Dermis microvascular lymphatic vessel endothelial cell (primary cell): Measurements from ENCODE around the gene GLRX. TPM values are rescaled to one million over a fixed set of nuclear protein-coding genes. Genes with fewer than 3 reads are reported as not detected.

Experiments used
- DNase-seq, 2 donors: peaks; one replicate each; pipeline versions ENCODE4 v3.0.0 to v3.0.0-alpha.2; 2010; ENCODE audit warnings: low read depth in 2 of 2
- total RNA-seq: library from RNA; depleted of rRNA; stranded (reverse); fragments of >200 nt; gene quantifications from 2 replicates; pipeline ENCODE4 v1.2.1, GENCODE V29; 2014

Gene GLRX
- total RNA-seq, 1 donor from 2014 or later, result 28.8 TPM

- DNase-seq, result peak in 1 of 2 donors; percentile 33
These were observed 13.0 kb downstream of the GLRX start for GRCh38 chr5:95809414-95809960.

GRCh38 chr5:95808686-95809413 is 13.7 kb downstream of the GLRX start:
- DNase-seq, result no peak

- no peak for DNase-seq
These were observed 14.4 kb downstream of the GLRX start for GRCh38 chr5:95808013-95808685.

GRCh38 chr5:95806687-95807086 is 15.8 kb downstream of the GLRX start:
- DNase-seq, result no peak

GRCh38 chr5:95804736-95805539 is 17.6 kb downstream of the GLRX start:
- no peak for DNase-seq

- DNase-seq, result no peak
These were observed 19.0 kb downstream of the GLRX start for GRCh38 chr5:95803271-95804148.

GRCh38 chr5:95801961-95802360 is 20.6 kb downstream of the GLRX start:
- no peak for DNase-seq

- no peak for DNase-seq
These were observed 21.0 kb downstream of the GLRX start for GRCh38 chr5:95801532-95801931.

GRCh38 chr5:95800553-95800952 is 22.0 kb downstream of the GLRX start:
- DNase-seq, result no peak

GRCh38 chr5:95799191-95799835 is 23.2 kb downstream of the GLRX start:
- no peak for DNase-seq

- no peak for DNase-seq
These were observed 24.0 kb downstream of the GLRX start for GRCh38 chr5:95798545-95798944.

- no peak for DNase-seq
These were observed 24.5 kb downstream of the GLRX start for GRCh38 chr5:95798048-95798447.

- DNase-seq, result no peak
These were observed 25.2 kb downstream of the GLRX start for GRCh38 chr5:95797301-95797700.

- DNase-seq, result no peak
These were observed 28.4 kb downstream of the GLRX start for GRCh38 chr5:95794070-95794516.

- no peak for DNase-seq
These were observed 30.8 kb downstream of the GLRX start for GRCh38 chr5:95791751-95792150.

GRCh38 chr5:95788493-95788892 is 34.0 kb downstream of the GLRX start:
- DNase-seq, result no peak

- no peak for DNase-seq
These were observed 35.6 kb downstream of the GLRX start for GRCh38 chr5:95786821-95787418.

GRCh38 chr5:95784514-95785302 is 37.8 kb downstream of the GLRX start:
- DNase-seq, result no peak

- DNase-seq, result no peak
These were observed 38.9 kb downstream of the GLRX start for GRCh38 chr5:95783661-95784060.
